ENCODE data around the gene CENPL. TPM values are rescaled to one million over a fixed set of nuclear protein-coding genes. Genes with fewer than 3 reads are reported as not detected.
"Not testable (repeated sequence)": the region's sequence is repeated elsewhere in the genome, so short reads cannot be mapped to it uniquely, and the experiment has no call there.

The CENPL gene
- total RNA-seq: 7.9 and 10.9 TPM in 2 replicates
- polyA plus RNA-seq (2012): 4.9 TPM

- peak; percentile 99 for DNase-seq (ENCODE audit: low read depth)
Measured at GRCh38 chr1:173824315-173825081, at the start of gene CENPL, which contains the start of gene DARS2. CENPL (minus strand) TSS chr1:173824883; CDS start chr1:173811299, 13,584 bp downstream. DARS2 (plus strand) TSS chr1:173824673; CDS start chr1:173825230, 557 bp downstream.

- DNase-seq (ENCODE audit: low read depth): no peak
Measured at GRCh38 chr1:173871500-173871899, 46.8 kb upstream of the CENPL start.

GRCh38 chr1:173871091-173871490 lies 46.4 kb upstream of the CENPL start:
- DNase-seq (ENCODE audit: low read depth): no peak

GRCh38 chr1:173870252-173871075 lies 45.8 kb upstream of the CENPL start:
- DNase-seq (ENCODE audit: low read depth): no peak

GRCh38 chr1:173869021-173869359 lies 44.3 kb upstream of the CENPL start:
- no peak for DNase-seq (ENCODE audit: low read depth)

GRCh38 chr1:173868266-173869020 lies 43.8 kb upstream of the CENPL start, which contains the start of gene ZBTB37:
ZBTB37 (plus strand) TSS chr1:173868380; CDS start chr1:173870226, 1,846 bp downstream.
- DNase-seq (ENCODE audit: low read depth): no peak

GRCh38 chr1:173867753-173868265 lies 43.1 kb upstream of the CENPL start, which contains the start of gene GAS5:
GAS5 (minus strand) TSS chr1:173867989.
- peak; percentile 100 for DNase-seq (ENCODE audit: low read depth)

GRCh38 chr1:173867141-173867752 lies 42.6 kb upstream of the CENPL start:
- DNase-seq (ENCODE audit: low read depth): no peak

GRCh38 chr1:173866413-173867115 lies 41.9 kb upstream of the CENPL start:
- DNase-seq (ENCODE audit: low read depth): no peak

GRCh38 chr1:173865468-173866164 lies 40.9 kb upstream of the CENPL start:
- DNase-seq (ENCODE audit: low read depth): no peak

GRCh38 chr1:173864179-173864867 lies 39.6 kb upstream of the CENPL start:
- no peak for DNase-seq (ENCODE audit: low read depth)

GRCh38 chr1:173863224-173864161 lies 38.8 kb upstream of the CENPL start:
- no peak for DNase-seq (ENCODE audit: low read depth)

GRCh38 chr1:173862769-173863223 lies 38.1 kb upstream of the CENPL start:
- DNase-seq (ENCODE audit: low read depth): no peak

- DNase-seq (ENCODE audit: low read depth): not testable (repeated sequence)
Measured at GRCh38 chr1:173862146-173862768, 37.6 kb upstream of the CENPL start.

- DNase-seq (ENCODE audit: low read depth): no peak
Measured at GRCh38 chr1:173861731-173862145, 37.1 kb upstream of the CENPL start.

- no peak for DNase-seq (ENCODE audit: low read depth)
Measured at GRCh38 chr1:173860065-173860464, 35.4 kb upstream of the CENPL start.

GRCh38 chr1:173859547-173859946 lies 34.9 kb upstream of the CENPL start:
- not testable (repeated sequence) for DNase-seq (ENCODE audit: low read depth)
